Subcutaneous adipose tissue (tissue), 4 donors: ENCODE data around the gene RPL3. TPM values are rescaled to one million over a fixed set of nuclear protein-coding genes. Genes with fewer than 3 reads are reported as not detected.

Experiments
- total RNA-seq, 4 donors: library from RNA; depleted of rRNA; stranded (reverse); fragments of >200 nt; gene quantifications; one replicate each; pipeline ENCODE4 v1.1.0, GENCODE V29; 2016
- TF ChIP-seq, protein P1 (sequence below): fragments of 450-650 bp; IDR thresholded peaks from one replicate; pipeline ENCODE4 v1.5.1; 2016; ENCODE audit warnings: low read depth, mild to moderate bottlenecking, control low read depth, antibody characterized with exemption, moderate library complexity

Gene RPL3
- total RNA-seq, 4 donors from 2014 or later = 1,287 to 1,894 (median 1,495) TPM

DNA sequence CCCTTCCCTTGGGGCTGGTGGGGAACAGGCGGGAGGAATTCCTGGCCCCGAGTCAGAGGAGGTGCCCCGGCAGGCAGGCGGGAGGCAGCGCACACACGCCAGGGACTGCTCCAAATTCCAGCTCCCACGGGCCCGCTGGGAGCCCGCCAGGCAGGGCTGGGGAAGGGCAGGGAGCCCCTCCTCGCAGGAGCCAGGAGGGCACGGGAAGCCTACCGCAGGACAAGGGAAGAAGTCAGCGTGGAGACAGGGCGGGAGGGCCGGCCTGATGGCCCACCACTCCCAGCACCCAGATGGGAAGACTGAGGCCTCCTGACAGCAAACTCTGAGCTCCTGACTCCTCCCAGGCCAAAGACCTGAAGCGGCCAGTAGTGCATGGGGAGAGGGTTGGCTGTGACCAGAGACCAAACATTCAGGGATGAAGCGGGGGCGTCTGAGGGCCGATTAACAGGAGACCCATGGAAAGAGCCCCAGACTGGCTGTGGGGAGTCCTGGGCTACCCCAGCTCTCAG, 22.4 kb downstream of the RPL3 start:
- TF ChIP-seq, protein P1, sequence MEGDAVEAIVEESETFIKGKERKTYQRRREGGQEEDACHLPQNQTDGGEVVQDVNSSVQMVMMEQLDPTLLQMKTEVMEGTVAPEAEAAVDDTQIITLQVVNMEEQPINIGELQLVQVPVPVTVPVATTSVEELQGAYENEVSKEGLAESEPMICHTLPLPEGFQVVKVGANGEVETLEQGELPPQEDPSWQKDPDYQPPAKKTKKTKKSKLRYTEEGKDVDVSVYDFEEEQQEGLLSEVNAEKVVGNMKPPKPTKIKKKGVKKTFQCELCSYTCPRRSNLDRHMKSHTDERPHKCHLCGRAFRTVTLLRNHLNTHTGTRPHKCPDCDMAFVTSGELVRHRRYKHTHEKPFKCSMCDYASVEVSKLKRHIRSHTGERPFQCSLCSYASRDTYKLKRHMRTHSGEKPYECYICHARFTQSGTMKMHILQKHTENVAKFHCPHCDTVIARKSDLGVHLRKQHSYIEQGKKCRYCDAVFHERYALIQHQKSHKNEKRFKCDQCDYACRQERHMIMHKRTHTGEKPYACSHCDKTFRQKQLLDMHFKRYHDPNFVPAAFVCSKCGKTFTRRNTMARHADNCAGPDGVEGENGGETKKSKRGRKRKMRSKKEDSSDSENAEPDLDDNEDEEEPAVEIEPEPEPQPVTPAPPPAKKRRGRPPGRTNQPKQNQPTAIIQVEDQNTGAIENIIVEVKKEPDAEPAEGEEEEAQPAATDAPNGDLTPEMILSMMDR = no peak

- TF ChIP-seq, protein P1 = no peak
Measured at GRCh38 chr22:39296535-39296934, 22.9 kb downstream of the RPL3 start.

- TF ChIP-seq, protein P1 = no peak
Measured at GRCh38 chr22:39294571-39295468, 24.6 kb downstream of the RPL3 start.

DNA sequence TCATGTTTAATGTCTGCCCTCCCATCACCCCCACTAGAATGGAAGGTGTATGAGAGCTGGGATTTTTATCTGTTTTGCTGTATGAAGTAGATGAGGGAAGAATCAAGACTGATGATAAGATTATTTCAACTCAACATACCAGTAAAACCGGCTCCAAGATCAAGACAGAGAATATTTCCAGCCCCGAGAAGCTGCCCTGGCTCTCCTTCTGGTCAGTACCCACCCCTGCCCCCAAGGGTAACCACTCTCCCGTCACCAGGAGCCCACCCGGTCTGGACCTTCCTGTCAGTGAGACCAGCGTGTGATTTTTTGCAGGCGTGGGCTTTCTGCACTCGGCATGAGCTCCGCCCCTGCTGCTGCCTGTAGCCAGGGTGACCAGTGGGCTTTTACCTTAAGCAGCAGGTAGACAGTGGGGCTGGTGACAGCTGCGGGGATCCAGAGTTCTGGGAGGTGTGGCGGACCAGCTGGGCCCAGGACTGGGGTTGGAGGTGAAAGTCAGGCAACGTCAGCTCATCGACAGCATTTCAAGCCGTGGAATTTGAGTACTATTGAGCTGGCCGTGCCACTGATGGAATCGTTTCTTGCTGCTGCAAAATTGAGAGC, 25.6 kb downstream of the RPL3 start:
- TF ChIP-seq, protein P1 = no peak

- TF ChIP-seq, protein P1 = no peak
Measured at GRCh38 chr22:39292561-39293074, 26.8 kb downstream of the RPL3 start.

DNA sequence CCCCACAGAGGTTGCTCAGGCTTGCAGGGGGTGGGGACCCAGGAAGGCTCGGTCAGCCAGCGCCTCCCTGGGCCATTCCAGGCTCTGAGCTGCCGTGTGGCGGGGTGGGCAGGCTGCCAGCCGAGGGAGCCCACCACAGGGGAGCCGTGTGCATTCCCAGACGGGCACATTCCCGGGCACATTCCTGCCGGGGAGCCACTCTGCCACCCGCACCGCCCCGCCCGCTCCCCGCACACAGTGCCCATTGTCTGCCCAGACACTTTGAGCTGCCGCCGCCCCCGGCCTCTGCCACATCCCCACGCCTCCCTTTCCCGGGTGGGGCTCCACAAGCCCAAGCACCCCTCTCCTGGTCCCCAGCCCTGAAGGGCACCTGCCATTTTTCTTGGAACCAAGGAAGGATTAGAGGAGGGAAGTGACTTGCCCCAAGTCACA, 27.4 kb downstream of the RPL3 start:
- TF ChIP-seq, protein P1 = no peak

GRCh38 chr22:39291523-39291922, 27.9 kb downstream of the RPL3 start:
- TF ChIP-seq, protein P1 = no peak
